G401 (cell line): Measurements from ENCODE around the gene LRRC42. TPM values are rescaled to one million over a fixed set of nuclear protein-coding genes. Genes with fewer than 3 reads are reported as not detected.
"Not testable (repeated sequence)": the region's sequence is repeated elsewhere in the genome, so short reads cannot be mapped to it uniquely, and the experiment has no call there.

Source experiments
- DNase-seq: peaks from one replicate; pipeline ENCODE4 v3.0.0-alpha.2; 2015; ENCODE audit warnings: low spot score
- in situ Hi-C: cut with HindIII; loops from 2 replicates; pipeline ENCODE4 v1.10.0; 2016; ENCODE audit warnings: low sequenced_read_pairs, mixed read lengths
- total RNA-seq: library from RNA; depleted of rRNA; stranded (reverse); fragments of >200 nt; shearing (Covaris generic); gene quantifications from 2 replicates; pipeline ENCODE4 v1.2.3, GENCODE V29; 2014

Gene LRRC42
- total RNA-seq, 1 experiment from 2014 or later, result 94.7 TPM

DNA sequence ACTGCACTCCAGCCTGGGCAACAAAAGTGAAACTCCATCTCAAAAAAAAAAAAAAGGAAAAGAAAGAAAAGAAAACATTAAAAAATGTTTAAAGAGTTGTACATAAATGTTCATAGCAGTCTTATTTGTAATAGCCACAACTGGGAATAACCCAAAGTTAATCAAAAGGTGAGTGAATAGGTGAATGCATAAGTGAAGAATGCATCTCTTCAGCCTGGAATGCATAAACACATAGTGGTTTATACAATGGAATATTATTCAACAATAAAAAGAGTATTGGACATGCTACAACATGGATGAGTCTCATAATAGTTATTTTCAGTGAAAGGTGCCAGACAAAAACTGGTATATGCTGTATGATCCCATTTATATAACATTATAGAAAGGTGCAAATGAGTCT, 53.8 kb downstream of the LRRC42 start:
- in situ Hi-C loops, result no loop called here

DNA sequence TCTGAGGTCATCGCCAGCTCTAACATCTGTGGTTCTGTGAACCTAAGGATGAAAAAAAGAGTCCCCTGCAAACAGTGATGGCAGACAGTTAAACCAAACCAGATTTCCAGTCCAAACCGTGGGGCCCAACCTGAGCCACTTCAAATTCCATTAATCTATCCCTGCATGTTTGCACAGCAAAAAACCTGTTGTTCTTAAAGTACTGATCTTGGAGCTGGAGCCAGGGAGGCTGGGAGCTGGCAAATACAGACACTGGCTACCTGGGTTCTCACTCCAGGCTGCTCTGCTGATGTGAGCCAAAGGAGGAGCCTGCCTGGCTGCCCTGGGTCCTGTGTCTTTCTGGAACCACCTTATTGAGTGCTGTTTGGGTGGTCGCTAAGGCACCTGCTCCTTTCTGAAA, 55.4 kb downstream of the LRRC42 start:
- no peak for DNase-seq
- in situ Hi-C loops, result no loop called here

More for the DNA sequence above, 53.8 kb downstream of the LRRC42 start:
- DNase-seq, result no peak

- in situ Hi-C loops, result no loop called here
- no peak for DNase-seq
Measured at GRCh38 chr1:54002544-54003248, 56.5 kb downstream of the LRRC42 start.

DNA sequence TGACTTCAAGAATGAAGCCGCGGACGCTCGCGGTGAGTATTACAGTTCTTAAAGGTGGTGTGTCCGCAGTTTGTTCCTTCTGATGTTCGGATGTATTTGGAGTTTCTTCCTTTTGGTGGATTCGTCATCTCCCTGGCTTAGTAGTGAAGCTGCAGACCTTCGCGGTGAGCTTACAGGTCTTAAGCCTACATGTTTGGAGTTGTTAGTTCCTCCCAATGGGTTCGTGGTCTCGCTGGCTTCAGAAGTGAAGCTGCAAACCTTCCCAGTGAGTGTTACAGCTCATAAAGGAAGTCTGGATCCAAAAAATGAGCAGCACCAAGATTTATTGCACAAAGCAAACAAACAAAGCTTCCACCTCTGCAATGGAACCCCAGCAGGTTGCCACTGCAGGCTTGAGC, 57.1 kb downstream of the LRRC42 start:
- in situ Hi-C loops, result no loop called here
- no peak for DNase-seq

DNA sequence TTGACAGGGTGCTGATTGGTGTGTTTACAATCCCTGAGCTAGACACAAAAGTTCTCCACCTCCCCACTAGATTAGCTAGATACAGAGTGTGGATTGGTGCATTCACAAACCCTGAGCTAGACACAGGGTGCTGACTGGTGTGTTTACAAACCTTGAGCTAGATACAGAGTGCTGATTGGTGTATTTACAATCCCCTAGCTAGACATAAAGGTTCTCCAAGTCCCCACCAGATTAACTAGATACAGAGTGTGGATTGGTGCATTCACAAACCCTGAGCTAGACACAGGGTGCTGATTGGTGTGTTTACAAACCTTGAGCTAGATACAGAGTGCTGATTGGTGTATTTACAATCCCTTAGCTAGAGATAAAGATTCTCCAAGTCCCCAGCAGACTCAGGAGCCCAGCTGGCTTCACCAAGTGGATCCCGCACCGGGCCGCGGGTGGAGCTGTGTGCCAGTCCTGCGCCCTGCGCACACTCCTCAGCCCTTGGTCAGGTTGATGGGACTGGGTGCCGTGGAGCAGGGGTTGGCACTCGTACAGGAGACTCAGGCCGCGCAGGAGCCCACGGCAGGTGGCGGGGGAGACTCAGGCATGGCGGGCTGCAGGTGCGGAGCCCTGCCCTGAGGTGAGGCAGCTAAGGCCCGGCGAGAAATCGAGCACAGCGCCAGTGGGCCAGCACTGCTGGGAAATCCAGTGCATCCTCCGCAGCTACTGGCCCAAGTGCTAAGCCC, 57.8 kb downstream of the LRRC42 start:
- DNase-seq, in situ Hi-C loops: not testable (repeated sequence)

DNA sequence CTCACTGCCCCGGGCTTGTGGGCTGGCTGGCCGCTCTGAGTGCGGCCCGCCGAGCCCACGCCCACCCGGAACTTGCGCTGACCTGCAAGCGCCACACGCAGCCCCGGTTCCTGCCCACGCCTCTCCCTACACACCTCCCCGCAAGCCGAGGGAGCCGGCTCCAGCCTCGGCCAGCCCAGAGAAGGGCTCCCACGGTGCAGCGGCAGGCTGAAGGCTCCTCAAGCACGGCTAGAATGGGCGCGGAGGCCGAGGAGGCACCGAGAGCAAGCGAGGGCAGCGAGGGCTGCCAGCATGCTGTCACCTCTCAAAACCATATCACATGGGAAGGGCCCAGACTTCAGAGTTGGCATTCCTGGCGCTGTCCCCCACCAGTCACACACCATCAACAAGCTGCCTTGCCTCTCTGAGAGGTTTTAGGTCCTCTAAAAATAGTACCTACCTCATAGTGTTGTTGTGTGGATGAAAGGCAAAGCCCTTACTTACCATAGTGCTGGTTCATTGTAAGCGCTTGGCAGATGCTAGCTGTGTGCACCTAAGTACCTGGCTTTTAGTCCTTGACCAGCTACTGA, 58.4 kb downstream of the LRRC42 start:
- no peak for DNase-seq
- in situ Hi-C loops, result no loop called here

DNA sequence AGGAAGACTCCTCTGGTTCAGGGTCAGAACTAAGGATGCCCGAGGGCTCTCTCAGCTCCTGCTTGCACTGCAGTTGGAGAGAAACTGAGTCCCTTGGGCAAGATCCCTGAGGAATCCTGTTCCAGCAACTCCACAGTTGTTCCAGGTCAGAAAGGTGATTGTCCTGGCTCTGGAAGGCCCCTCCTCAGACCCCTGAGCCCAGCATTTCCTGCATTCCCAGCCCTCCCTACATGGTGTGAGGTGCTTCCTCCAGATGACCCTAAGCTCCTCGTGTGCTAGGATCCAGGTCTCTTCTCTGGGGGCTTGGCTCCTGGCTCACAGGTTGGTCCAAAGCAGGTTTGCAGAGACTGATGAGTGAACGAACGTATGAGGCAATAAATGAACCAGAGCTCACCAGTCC, 60.4 kb downstream of the LRRC42 start:
- no peak for DNase-seq
- in situ Hi-C loops, result no loop called here

DNA sequence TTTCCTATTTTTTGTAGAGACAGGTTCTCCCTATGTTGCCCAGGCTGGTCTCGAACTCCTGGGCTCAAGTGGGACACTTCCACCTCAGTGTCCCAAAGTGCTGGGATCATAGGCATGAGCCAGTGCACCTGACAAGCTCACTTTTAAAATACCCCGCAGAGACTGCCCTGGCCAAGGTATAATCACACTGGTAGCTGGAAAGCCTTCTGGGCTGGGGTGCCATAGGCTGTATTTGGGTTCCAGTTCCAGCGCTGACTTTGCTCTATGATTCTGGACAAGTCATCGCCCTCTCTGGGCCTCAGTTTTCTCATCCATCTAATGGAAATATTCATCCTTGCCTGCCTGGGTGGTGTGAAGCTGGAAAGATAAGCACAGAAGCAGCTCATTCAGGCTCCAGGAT, 61.5 kb downstream of the LRRC42 start:
- no peak for DNase-seq
- in situ Hi-C loops, result no loop called here

DNA sequence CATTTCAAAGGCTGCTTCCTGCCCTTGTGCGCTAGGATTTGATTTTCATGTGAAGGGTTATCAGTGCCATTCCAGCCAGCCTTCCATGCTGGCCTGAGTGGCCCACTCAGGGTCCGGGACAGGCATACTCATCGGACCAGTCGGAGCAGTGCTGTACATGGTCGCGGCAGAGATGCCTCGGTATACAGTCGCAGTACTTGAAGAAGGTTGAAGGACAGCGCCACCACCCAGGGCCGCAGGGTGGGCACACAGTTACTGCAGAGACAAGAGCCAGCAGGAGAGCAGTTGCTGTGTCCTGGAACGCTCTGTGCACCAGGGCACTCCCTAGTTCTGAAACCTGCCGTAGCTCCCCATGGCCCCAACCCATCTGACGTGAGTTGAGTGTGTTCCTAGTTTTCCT, 62.7 kb downstream of the LRRC42 start:
- in situ Hi-C loops, result no loop called here
- DNase-seq, result no peak

- in situ Hi-C loops, result no loop called here
- no peak for DNase-seq
Measured at GRCh38 chr1:54009406-54009805, 63.3 kb downstream of the LRRC42 start.

- in situ Hi-C loops, result no loop called here
- DNase-seq, result no peak
Measured at GRCh38 chr1:54010415-54011117, 64.4 kb downstream of the LRRC42 start.

DNA sequence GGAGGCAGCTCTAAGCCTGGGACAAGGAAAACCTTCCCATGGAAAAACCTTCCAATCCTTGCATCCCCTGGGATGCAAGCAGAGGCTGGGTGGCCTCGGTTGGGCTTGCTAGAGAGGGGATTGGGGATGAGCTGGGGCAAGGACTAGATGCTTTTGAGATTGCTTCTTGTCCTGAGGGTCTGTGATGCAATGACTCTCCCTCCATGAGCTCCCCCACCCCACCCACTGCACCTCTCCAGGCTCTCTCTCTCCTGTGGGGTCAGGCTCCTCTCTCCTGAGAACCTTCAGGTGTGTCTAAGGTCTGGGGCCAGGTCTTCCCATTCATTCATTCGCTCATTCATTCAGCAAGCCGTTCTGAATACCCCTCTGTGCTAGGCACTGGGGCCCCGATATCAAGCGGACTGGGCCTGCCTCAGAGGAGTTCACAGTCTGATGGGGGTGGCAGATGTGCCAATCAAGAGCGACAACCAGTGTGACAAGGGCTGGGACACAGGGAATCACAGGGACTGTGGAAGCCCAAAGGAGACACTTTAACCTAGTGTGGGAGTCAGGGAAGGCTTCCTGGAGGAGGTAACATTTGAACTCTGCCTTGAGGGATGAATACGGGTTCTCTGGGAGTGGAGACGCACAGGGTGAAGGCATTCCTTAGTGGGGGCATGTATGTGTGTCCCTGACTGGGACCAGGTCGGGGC, 65.3 kb downstream of the LRRC42 start:
- no peak for DNase-seq

GRCh38 chr1:54012008-54012325, 65.8 kb downstream of the LRRC42 start:
- DNase-seq, result no peak
- in situ Hi-C loops, result no loop called here

More for the DNA sequence above, 65.3 kb downstream of the LRRC42 start:
- in situ Hi-C loops, result no loop called here

GRCh38 chr1:54012863-54013262, 66.7 kb downstream of the LRRC42 start:
- in situ Hi-C loops, result no loop called here
- no peak for DNase-seq

DNA sequence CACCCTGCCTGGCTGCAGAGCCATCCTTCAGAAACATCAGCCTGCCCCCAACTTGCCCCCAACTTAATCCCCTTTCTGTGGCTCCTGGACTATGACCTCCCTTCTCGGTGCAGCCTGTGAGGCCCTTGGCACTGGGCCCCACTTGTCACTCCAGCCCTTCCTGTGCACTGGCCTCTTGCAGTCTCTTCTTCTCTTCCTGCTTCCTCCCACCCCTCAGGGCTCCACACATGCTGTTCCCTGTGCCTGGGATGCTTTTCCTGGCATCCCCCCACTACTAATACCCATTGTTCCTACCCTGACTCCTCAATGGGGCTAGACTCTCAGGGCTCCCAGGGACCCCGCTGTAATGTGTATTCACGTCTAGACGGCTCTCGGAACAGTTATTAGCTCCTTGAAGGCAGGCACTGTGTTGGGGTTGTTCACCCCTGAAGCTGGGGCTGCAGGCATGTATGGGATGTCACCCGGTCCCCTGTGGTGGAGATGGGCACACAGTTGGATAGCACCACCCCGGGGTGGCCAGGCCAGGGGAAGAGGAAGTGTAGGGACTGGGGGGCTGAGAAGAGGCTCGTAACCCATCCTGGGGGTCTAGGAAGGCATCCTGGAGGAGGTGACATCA, 67.4 kb downstream of the LRRC42 start:
- in situ Hi-C loops, result no loop called here
- DNase-seq, result no peak

- no peak for DNase-seq
- in situ Hi-C loops, result no loop called here
Measured at GRCh38 chr1:54014009-54014629, 68.0 kb downstream of the LRRC42 start.

DNA sequence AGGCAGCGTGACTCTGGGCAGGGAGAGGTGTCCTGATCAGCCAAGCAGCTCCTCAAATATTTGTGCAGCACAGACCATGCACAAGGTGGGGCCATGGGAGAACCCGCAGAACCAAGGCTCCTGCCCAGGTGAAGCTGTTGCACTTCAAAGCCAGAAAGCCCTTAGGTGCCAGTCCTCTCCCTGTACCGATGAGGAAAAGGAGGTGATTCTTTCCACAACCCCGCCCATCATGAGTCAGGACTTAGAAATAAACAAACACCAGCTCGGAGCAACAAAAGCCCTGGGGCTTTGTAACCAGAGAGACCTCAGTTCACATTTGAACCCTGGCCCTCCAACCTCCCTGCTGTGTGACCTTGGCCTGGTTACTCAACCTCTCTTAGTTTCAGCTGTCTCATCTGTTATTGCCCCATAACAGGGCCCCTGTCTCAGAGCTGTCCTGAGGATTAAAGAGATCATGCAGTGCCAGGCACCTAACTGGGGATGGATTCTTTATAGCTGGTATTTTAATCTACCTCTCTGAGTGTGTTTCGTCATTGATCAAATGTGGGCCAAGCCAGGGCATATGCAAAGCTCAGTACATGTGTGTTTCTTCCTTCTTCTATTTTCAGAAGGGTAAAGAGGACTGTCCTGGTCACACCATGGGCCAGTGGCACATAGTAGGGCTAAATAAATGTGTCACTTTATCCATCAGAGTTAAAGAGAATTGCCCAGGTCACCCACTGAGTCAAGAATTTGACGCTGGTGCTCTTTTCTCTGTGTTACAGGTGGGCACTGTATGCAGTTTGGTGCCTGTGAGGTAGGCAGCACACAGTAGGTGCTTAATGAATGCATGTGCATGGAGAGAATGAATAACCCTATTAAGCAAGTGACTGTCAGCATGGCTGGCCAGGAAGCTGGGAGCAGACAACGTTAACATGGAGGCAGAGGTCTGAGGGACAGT, 70.5 kb downstream of the LRRC42 start:
- no peak for DNase-seq
- in situ Hi-C loops, result no loop called here
